Esophagus muscularis mucosa (tissue), 4 donors: ENCODE results near the gene TRPM3. TPM values are rescaled to one million over a fixed set of nuclear protein-coding genes. Genes with fewer than 3 reads are reported as not detected.

Experiments
- DNase-seq: peaks from one replicate; pipeline ENCODE4 v3.0.0-alpha.2; 2017; ENCODE audit errors: extremely low spot score
- H3K27ac ChIP-seq, 4 donors: fragments of 200-600 bp; sonication (generic); replicated peaks in 1 of 4; 1 replicate in 3 of 4; 2 replicates in 1 of 4; pipeline ENCODE4 v1.5.1; 2016 to 2019; ENCODE audit warnings: mild to moderate bottlenecking in 1 of 4
- H3K27me3 ChIP-seq, 4 donors: fragments of 200-600 bp; sonication (generic); one replicate each; pipeline versions ENCODE4 v1.5.1 to v1.6.0; 2016 to 2019
- H3K36me3 ChIP-seq, 4 donors: fragments of 200-600 bp; sonication (generic); one replicate each; pipeline ENCODE4 v1.5.1; 2016 to 2019
- H3K4me1 ChIP-seq, 4 donors: fragments of 200-600 bp; sonication (generic); one replicate each; pipeline ENCODE4 v1.5.1; 2016 to 2019
- H3K4me3 ChIP-seq, 4 donors: fragments of 200-600 bp; sonication (generic); 1 replicate in 2 of 4; 2 replicates in 2 of 4; pipeline ENCODE4 v1.5.1; 2016 to 2019; ENCODE audit warnings: mild to moderate bottlenecking in 4 of 4, moderate library complexity in 1 of 4
- H3K9me3 ChIP-seq, 4 donors: fragments of 200-600 bp; sonication (generic); 1 replicate in 3 of 4; 2 replicates in 1 of 4; pipeline ENCODE4 v1.5.1; 2016 to 2019
- EP300 ChIP-seq: sonication (generic); formaldehyde crosslinking; IDR thresholded peaks from one replicate; pipeline ENCODE4 v1.6.1; 2017; ENCODE audit warnings: antibody characterized with exemption
- POLR2A ChIP-seq: fragments of 450-650 bp; IDR thresholded peaks from one replicate; pipeline ENCODE4 v1.6.1; 2017; ENCODE audit warnings: antibody characterized with exemption, moderate library complexity, mild to moderate bottlenecking, low read depth
- POLR2AphosphoS5 ChIP-seq, 2 donors: sonication (generic); formaldehyde crosslinking; IDR thresholded peaks; one replicate each; pipeline ENCODE4 v1.6.1; 2017; ENCODE audit warnings: antibody characterized with exemption in 2 of 2
- WGBS: methylation state at CpG from one replicate; pipeline ENCODE4 v1.1.5; 2018; 5-methylcytosine and 5-hydroxymethylcytosine counted together
- intact Hi-C: fragments of 100-400 bp; cut with DNase I; formaldehyde crosslinking; loops from one replicate; pipeline ENCODE4 v1.15.1; 2023
- total RNA-seq, 4 donors: library from RNA; depleted of rRNA; stranded (reverse); fragments of >200 nt; gene quantifications; one replicate each; pipeline versions ENCODE4 v1.1.0 to v1.2.1, GENCODE V29; 2016
- TF ChIP-seq, protein P1 (sequence below), 3 experiments: fragments of 200-600 bp in 2 of 3; fragments of 450-650 bp in 1 of 3; sonication (generic) in 2 of 3; IDR thresholded peaks; one replicate each; pipeline ENCODE4 v1.5.1; 2017 to 2019; ENCODE audit warnings: antibody characterized with exemption in 3 of 3, mild to moderate bottlenecking in 2 of 3, moderate library complexity in 1 of 3

TRPM3 gene
- total RNA-seq, 4 donors from 2014 or later = 0.13 to 0.17 TPM; not detected in 2

DNA sequence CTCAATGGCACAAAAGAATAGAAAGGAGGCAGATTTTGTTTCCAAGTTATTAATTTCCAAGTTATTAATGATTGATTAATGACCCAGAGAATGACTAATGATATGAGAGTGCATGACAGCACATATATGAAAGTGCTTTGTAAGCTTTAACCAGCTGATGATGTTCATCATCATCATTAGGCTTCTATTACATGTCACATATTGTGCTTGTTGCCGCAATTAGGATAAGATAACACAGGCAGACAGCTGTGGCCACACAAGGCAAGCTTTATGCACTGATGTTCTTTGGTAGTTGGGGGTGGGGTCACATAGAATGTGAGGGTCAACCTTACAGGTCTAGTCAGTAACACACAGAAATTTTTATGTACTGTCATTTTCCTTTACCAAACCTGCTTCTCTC, 219.7 kb downstream of the TRPM3 start:
- Histone ChIP-seq H3K4me3 (no peak overlapping the region), H3K27ac (no peak overlapping the region), H3K36me3 (no peaks in the 10 kb centered on the region), H3K27me3 (peaks cover 0 to 4% (median 0%) of the 10 kb centered on the region in 4 donors), H3K4me1 (no peaks in the 10 kb centered on the region), H3K9me3 (no peaks in the 10 kb centered on the region)
- WGBS = 89% methylated on average over 1 of the region's 1 CpG
- intact Hi-C loops = no loop called here
- TF ChIP-seq, protein P1, sequence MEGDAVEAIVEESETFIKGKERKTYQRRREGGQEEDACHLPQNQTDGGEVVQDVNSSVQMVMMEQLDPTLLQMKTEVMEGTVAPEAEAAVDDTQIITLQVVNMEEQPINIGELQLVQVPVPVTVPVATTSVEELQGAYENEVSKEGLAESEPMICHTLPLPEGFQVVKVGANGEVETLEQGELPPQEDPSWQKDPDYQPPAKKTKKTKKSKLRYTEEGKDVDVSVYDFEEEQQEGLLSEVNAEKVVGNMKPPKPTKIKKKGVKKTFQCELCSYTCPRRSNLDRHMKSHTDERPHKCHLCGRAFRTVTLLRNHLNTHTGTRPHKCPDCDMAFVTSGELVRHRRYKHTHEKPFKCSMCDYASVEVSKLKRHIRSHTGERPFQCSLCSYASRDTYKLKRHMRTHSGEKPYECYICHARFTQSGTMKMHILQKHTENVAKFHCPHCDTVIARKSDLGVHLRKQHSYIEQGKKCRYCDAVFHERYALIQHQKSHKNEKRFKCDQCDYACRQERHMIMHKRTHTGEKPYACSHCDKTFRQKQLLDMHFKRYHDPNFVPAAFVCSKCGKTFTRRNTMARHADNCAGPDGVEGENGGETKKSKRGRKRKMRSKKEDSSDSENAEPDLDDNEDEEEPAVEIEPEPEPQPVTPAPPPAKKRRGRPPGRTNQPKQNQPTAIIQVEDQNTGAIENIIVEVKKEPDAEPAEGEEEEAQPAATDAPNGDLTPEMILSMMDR (IDR thresholded peaks at IDR 0.05) = no peak
- TF ChIP-seq POLR2AphosphoS5 (IDR thresholded peaks at IDR 0.05) (no peak), POLR2A (no peak), EP300 (no peak)
- no peak for DNase-seq

DNA sequence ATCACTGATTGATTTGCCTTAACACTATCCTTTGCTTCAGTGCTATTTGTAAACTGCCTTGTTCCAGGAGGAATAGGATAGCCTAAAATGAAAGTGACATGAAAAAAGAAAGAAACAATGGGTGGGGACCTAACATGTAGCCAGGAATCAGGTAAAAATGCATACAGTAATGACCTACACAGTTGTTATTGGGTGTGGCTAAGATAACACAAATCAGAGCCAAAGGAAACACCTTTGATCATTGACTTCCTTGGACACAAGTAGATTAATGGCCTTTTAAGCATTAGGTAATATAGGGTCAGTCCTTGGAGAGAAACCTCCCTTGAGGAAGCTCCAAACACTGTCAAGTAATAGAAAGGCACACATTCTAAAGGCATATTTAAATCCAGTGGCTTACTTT, 220.4 kb downstream of the TRPM3 start:
- Histone ChIP-seq H3K4me1 (no peaks in the 10 kb centered on the region), H3K4me3 (no peak overlapping the region), H3K27ac (no peak overlapping the region), H3K9me3 (no peaks in the 10 kb centered on the region), H3K36me3 (no peaks in the 10 kb centered on the region), H3K27me3 (peaks cover 0 to 4% (median 0%) of the 10 kb centered on the region in 4 donors)
- DNase-seq = no peak
- TF ChIP-seq POLR2A = no peak
- TF ChIP-seq, protein P1 (IDR thresholded peaks at IDR 0.05) = no peak
- no peak for TF ChIP-seq EP300
- no peak for TF ChIP-seq POLR2AphosphoS5 (IDR thresholded peaks at IDR 0.05)
- intact Hi-C loops = no loop called here

DNA sequence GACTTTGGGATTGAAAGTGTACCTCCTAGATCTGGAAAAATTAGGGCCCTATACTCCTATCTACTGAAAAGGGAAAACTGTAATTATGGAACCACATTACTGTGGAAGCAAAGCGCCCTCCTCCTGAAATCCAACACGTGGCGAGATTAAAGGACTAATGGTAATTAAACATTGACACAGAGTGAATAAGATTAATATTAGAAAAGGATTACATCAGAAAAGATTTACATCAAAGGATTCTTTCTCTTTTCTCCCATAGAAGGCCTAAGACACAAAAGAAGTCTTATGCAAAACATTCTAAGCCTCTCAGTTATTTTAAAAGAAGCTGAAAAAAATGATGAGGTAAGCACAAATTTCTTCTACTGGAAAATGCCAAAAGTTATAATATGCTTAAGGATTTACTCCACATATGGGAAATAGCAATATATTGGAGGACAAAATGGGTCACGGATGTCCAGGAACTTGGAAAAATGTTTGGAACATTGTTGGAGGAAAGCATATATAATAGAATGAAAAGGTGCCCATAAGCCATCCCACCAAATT, 227.8 kb downstream of the TRPM3 start:
- no peak overlapping the region for H3K4me3 ChIP-seq
- H3K9me3 ChIP-seq = no peaks in the 10 kb centered on the region
- no peak for DNase-seq
- peaks cover 0 to 6% (median 0%) of the 10 kb centered on the region in 4 donors for H3K27me3 ChIP-seq
- 79% methylated on average over 4 of the region's 4 CpGs for WGBS
- intact Hi-C loops = no loop called here
- H3K27ac ChIP-seq = no peak overlapping the region
- H3K36me3 ChIP-seq = no peaks in the 10 kb centered on the region
- H3K4me1 ChIP-seq = no peaks in the 10 kb centered on the region
- TF ChIP-seq EP300 (no peak), POLR2AphosphoS5 (IDR thresholded peaks at IDR 0.05) (no peak), POLR2A (no peak)
- TF ChIP-seq, protein P1 (IDR thresholded peaks at IDR 0.05) = no peak

DNA sequence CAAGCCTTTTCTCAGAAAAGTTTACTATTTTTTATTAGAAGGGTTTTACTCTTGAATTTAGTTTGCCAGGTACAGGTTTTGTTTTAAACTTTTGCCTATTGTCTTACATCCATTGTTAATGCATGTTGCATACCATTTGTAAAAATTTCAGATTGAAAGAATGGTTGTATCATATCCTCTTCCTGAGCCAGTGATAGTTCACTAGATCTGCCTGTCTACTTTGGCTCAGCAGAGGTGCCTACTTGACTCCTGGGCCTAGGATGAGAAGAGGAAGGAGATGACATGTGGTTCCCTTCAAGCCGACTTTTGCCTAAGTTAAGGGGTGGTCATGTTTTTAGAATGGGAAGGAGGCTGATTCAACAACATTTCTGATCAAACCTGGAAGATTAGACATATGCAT, 232.9 kb downstream of the TRPM3 start:
- Histone ChIP-seq H3K36me3 (no peaks in the 10 kb centered on the region), H3K9me3 (no peaks in the 10 kb centered on the region), H3K4me1 (no peaks in the 10 kb centered on the region), H3K4me3 (no peak overlapping the region), H3K27me3 (peaks cover 0 to 6% (median 0%) of the 10 kb centered on the region in 4 donors), H3K27ac (no peak overlapping the region)
- TF ChIP-seq POLR2A (no peak), EP300 (no peak), POLR2AphosphoS5 (IDR thresholded peaks at IDR 0.05) (no peak)
- TF ChIP-seq, protein P1 (IDR thresholded peaks at IDR 0.05) = no peak
- 81% methylated on average over 1 of the region's 1 CpG for WGBS
- intact Hi-C loops = no loop called here
- DNase-seq = no peak

DNA sequence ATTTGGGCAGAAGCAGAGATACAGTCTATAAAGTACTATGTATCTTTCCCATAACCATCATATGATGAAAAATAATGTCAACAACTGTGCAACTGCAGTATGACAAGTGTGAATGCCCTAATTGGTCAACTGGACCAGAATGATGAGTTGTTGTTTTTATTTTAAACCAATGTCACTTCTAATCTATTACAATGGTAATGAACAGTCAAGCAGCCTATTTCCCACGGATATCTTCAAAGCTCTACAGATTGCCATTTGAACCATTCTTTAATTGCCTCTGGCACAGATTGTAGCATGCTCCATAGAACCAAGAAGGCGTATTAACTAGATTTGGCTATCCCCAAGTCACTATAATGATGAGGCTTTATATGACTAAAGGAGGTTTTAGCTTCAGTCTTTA, 233.6 kb downstream of the TRPM3 start:
- H3K4me1 ChIP-seq = no peaks in the 10 kb centered on the region
- H3K27ac ChIP-seq = no peak overlapping the region
- 80% methylated on average over 2 of the region's 2 CpGs for WGBS
- TF ChIP-seq POLR2A = no peak
- TF ChIP-seq EP300 = no peak
- TF ChIP-seq POLR2AphosphoS5 (IDR thresholded peaks at IDR 0.05) = no peak
- TF ChIP-seq, protein P1 (IDR thresholded peaks at IDR 0.05) = no peak
- no peaks in the 10 kb centered on the region for H3K36me3 ChIP-seq
- no peak for DNase-seq
- no peaks in the 10 kb centered on the region for H3K9me3 ChIP-seq
- intact Hi-C loops = no loop called here
- H3K27me3 ChIP-seq = peaks cover 0 to 6% (median 0%) of the 10 kb centered on the region in 4 donors
- H3K4me3 ChIP-seq = no peak overlapping the region
